Sigmoid colon (tissue), 7 donors: Measurements from ENCODE around the gene C19orf67. TPM values are rescaled to one million over a fixed set of nuclear protein-coding genes. Genes with fewer than 3 reads are reported as not detected.

Source experiments
- DNase-seq: peaks from one replicate; pipeline ENCODE4 v3.0.0-alpha.2; 2019
- H3K27ac ChIP-seq, 4 donors: fragments of 200-600 bp; sonication (generic); one replicate each; pipeline ENCODE4 v1.5.1; 2016 to 2019; ENCODE audit warnings: mild to moderate bottlenecking in 1 of 4
- H3K27me3 ChIP-seq, 3 donors: fragments of 200-600 bp; sonication (generic); one replicate each; pipeline ENCODE4 v1.5.1; 2019; ENCODE audit warnings: mild to moderate bottlenecking in 1 of 3
- H3K36me3 ChIP-seq, 4 donors: fragments of 200-600 bp; sonication (generic); one replicate each; pipeline ENCODE4 v1.5.1; 2016 to 2019
- H3K4me1 ChIP-seq, 4 donors: fragments of 200-600 bp; sonication (generic); one replicate each; pipeline ENCODE4 v1.5.1; 2017 to 2019
- H3K4me3 ChIP-seq, 4 donors: fragments of 200-600 bp; sonication (generic); one replicate each; pipeline ENCODE4 v1.5.1; 2017 to 2019; ENCODE audit warnings: mild to moderate bottlenecking in 2 of 4, moderate library complexity in 1 of 4
- H3K9me3 ChIP-seq, 4 donors: fragments of 200-600 bp in 3 of 4; sonication (generic) in 3 of 4; one replicate each; pipeline versions ENCODE4 v1.5.1 to v1.6.1; 2013 to 2019
- EP300 ChIP-seq, 4 donors: sonication (generic); formaldehyde crosslinking; IDR thresholded peaks; one replicate each; pipeline ENCODE4 v1.6.1; 2017; ENCODE audit warnings: antibody characterized with exemption in 4 of 4
- POLR2A ChIP-seq, 2 donors: fragments of 450-650 bp; IDR thresholded peaks; one replicate each; pipeline ENCODE4 v1.6.1; 2016; ENCODE audit warnings: antibody characterized with exemption in 2 of 2, mild to moderate bottlenecking in 2 of 2, moderate library complexity in 2 of 2
- POLR2AphosphoS5 ChIP-seq, 4 donors: sonication (generic); formaldehyde crosslinking; IDR thresholded peaks; one replicate each; pipeline ENCODE4 v1.6.1; 2017; ENCODE audit warnings: antibody characterized with exemption in 4 of 4
- whole genome bisulfite sequencing, 2 donors: extraction: QIAGEN DNeasy Blood & Tissue Kit; methylation state at CpG; one replicate each; pipeline ENCODE4 v1.1.7; 2013; 5-methylcytosine and 5-hydroxymethylcytosine counted together
- intact Hi-C: fragments of 100-400 bp; cut with DNase I; formaldehyde crosslinking; loops from one replicate; pipeline ENCODE4 v1.15.1; 2023
- polyA plus RNA-seq, 3 donors: library from polyadenylated mRNA; stranded (reverse); fragments of 200-250 nt; gene quantifications; one replicate each; pipeline ENCODE4 v1.2.3, GENCODE V29; 2013
- total RNA-seq, 4 donors: library from RNA; depleted of rRNA; stranded (reverse); fragments of >200 nt; gene quantifications; one replicate each; pipeline ENCODE4 v1.1.0, GENCODE V29; 2016
- TF ChIP-seq, protein P1 (sequence below), 4 experiments: fragments of 450-650 bp in 3 of 4; fragments of 200-600 bp in 1 of 4; IDR thresholded peaks; one replicate each; pipeline ENCODE4 v1.5.1; 2016 to 2019; ENCODE audit warnings: antibody characterized with exemption in 4 of 4, mild to moderate bottlenecking in 3 of 4, moderate library complexity in 2 of 4
- donor health status: healthy with polysubstance abuse.
- donor health status: Bipolar disorder and iron deficiency.
- donor health status: healthy.

C19orf67 gene
- total and polyA plus RNA-seq, 7 donors = 0.06 TPM; not detected in 6

DNA sequence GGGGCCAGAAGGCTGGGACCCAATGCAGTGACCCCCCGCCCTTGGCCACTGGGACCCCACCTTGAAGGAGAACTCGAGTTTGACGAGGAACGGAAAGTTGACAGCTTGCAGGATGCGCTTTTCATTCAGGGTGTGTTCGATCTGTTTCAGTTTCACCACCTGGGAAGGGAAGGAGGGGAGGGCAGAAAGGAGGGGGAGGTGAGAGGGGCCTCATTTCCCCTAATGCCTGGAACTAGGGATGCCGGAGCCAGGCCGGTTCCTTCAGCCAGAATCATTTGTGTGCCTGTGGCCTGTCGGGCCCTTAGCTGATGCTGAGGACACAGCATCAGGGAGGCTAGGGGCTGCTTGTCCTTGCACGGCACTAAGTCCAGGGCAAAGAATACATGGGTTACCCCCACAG is 17.2 kb upstream of the C19orf67 start:
- Histone ChIP-seq H3K27me3 (no peaks in the 10 kb centered on the region), H3K9me3 (no peaks in the 10 kb centered on the region), H3K27ac (no peak overlapping the region), H3K4me3 (no peak overlapping the region), H3K4me1 (peaks cover 0 to 10% (median 9%) of the 10 kb centered on the region in 4 donors), H3K36me3 (peaks cover 24 to 89% (median 50%) of the 10 kb centered on the region in 4 donors)
- no peak for TF ChIP-seq POLR2AphosphoS5 (IDR thresholded peaks at IDR 0.05)
- TF ChIP-seq, protein P1, sequence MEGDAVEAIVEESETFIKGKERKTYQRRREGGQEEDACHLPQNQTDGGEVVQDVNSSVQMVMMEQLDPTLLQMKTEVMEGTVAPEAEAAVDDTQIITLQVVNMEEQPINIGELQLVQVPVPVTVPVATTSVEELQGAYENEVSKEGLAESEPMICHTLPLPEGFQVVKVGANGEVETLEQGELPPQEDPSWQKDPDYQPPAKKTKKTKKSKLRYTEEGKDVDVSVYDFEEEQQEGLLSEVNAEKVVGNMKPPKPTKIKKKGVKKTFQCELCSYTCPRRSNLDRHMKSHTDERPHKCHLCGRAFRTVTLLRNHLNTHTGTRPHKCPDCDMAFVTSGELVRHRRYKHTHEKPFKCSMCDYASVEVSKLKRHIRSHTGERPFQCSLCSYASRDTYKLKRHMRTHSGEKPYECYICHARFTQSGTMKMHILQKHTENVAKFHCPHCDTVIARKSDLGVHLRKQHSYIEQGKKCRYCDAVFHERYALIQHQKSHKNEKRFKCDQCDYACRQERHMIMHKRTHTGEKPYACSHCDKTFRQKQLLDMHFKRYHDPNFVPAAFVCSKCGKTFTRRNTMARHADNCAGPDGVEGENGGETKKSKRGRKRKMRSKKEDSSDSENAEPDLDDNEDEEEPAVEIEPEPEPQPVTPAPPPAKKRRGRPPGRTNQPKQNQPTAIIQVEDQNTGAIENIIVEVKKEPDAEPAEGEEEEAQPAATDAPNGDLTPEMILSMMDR (IDR thresholded peaks at IDR 0.05) = no peak
- no peak for TF ChIP-seq POLR2A (IDR thresholded peaks at IDR 0.05)
- no peak for TF ChIP-seq EP300 (IDR thresholded peaks at IDR 0.05)
- no peak for DNase-seq
- WGBS, 2 donors = 88 to 91% methylated on average over 10 of the region's 10 CpGs
- intact Hi-C loops = no loop called here

DNA sequence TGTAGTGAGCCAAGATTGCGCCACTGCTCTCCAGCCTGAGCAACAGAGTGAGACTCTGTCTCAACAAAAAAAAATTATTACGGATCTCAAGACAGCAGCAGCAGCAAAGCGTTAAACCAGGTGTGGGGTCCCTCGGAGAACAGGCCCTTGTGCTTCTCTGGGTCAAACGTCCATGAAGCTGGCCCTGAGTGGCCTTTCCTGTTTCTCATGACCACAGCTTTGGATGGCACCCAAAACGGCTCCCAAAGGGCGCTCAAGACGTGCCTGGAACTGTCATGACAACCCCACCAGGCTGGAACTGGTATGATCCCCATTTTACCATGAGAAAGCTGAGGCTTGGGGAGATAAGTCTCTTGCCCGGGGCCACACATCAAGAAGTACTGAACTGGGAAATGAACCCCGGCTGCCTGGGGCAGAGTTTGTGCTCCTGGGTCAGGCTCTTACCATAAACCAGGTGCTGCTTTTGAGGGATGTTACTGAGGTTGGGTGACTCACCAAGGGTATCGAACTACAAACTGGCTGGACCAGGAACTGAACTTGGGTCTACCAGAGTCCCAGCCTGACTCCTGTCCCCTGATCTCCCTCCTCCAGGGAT is 16.6 kb upstream of the C19orf67 start:
- TF ChIP-seq POLR2A (IDR thresholded peaks at IDR 0.05) (no peak), EP300 (IDR thresholded peaks at IDR 0.05) (no peak), POLR2AphosphoS5 (IDR thresholded peaks at IDR 0.05) (no peak)
- TF ChIP-seq, protein P1 (IDR thresholded peaks at IDR 0.05) = no peak
- H3K4me3 ChIP-seq = no peak overlapping the region
- H3K27me3 ChIP-seq = no peaks in the 10 kb centered on the region
- peaks cover 24 to 94% (median 55%) of the 10 kb centered on the region in 4 donors for H3K36me3 ChIP-seq
- no peak overlapping the region for H3K27ac ChIP-seq
- WGBS, 2 donors = 88% methylated on average over 11 of the region's 11 CpGs
- intact Hi-C loops = no loop called here
- no peaks in the 10 kb centered on the region for H3K9me3 ChIP-seq
- no peak for DNase-seq
- H3K4me1 ChIP-seq = peaks cover 0 to 4% (median 3%) of the 10 kb centered on the region in 4 donors

DNA sequence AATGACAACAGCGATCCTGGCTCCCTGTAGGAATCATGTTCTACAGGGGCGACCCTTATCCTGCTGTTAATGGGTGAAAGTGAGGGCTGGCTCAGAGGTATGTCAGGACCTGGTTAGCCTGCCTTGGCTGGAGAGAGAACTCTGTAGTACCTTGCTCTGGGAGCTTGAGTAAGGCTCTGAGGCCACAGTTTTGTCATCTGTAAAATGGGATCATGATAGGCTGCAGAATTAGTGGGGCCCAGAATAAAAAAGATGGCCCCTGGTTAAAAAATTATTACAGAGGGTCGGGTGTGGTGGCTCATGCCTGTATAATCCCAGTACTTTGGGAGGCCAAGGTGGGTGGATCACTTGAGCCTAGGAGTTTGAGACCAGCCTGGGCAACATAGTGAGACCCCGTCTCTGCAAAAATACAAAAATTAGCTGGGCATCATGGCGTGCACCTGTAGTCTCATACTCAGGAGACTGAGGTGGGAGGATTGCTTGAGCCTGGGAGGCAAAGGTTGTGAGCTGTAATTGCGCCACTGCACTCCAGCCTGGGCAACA is 15.5 kb upstream of the C19orf67 start:
- no peaks in the 10 kb centered on the region for H3K4me1 ChIP-seq
- H3K27me3 ChIP-seq = no peaks in the 10 kb centered on the region
- WGBS, 2 donors = 95 to 96% methylated on average over 6 of the region's 6 CpGs
- H3K4me3 ChIP-seq = no peak overlapping the region
- no peak for TF ChIP-seq POLR2AphosphoS5 (IDR thresholded peaks at IDR 0.05)
- no peak for TF ChIP-seq POLR2A (IDR thresholded peaks at IDR 0.05)
- TF ChIP-seq, protein P1 (IDR thresholded peaks at IDR 0.05) = no peak
- no peak for TF ChIP-seq EP300 (IDR thresholded peaks at IDR 0.05)
- H3K27ac ChIP-seq = no peak overlapping the region
- peaks cover 26 to 95% (median 53%) of the 10 kb centered on the region in 4 donors for H3K36me3 ChIP-seq
- DNase-seq = no peak
- H3K9me3 ChIP-seq = no peaks in the 10 kb centered on the region
- intact Hi-C loops = no loop called here

DNA sequence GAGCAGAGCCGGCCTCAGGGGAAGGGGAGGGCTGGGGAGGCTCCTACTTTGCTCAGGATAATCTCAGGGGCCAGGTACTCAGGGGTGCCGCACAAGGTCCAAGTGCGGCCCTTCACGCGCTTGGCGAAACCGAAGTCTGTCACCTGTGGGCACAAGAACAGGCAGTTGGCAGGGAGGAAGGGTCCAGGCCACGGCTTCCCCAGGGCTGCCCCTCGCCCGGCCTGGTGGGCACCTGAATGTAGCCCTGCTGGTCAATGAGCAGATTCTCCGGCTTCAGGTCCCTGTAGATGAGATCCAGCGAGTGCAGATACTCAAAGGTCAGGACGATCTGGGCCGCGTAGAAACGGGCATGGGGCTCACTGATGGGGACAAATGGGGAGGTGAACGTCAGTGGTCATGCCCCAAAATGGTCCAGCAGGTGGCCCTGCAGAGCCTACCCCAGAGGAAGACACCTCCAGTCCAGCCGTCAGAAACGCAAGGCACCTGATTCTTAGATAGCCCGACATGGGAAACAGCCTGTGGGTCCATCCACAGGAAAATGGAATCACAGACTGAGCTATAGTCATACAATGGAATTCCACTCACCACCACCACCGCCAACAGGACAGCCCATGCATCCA is 12.1 kb upstream of the C19orf67 start:
- H3K4me1 ChIP-seq = no peaks in the 10 kb centered on the region
- no peak for TF ChIP-seq POLR2AphosphoS5 (IDR thresholded peaks at IDR 0.05)
- TF ChIP-seq, protein P1 (IDR thresholded peaks at IDR 0.05) = no peak
- no peak for TF ChIP-seq EP300 (IDR thresholded peaks at IDR 0.05)
- no peak for TF ChIP-seq POLR2A (IDR thresholded peaks at IDR 0.05)
- peaks cover 17 to 69% (median 34%) of the 10 kb centered on the region in 4 donors for H3K36me3 ChIP-seq
- peak overlapping the region in 1 of 4 donors; percentile 7 for H3K27ac ChIP-seq
- H3K27me3 ChIP-seq = no peaks in the 10 kb centered on the region
- DNase-seq = no peak
- 88 to 89% methylated on average over 21 of the region's 21 CpGs for WGBS, 2 donors
- intact Hi-C loops = no loop called here
- no peak overlapping the region for H3K4me3 ChIP-seq
- H3K9me3 ChIP-seq = peaks cover 4 to 6% (median 5%) of the 10 kb centered on the region in 4 donors
